ENCODE data around the gene EIF4A2. TPM values are rescaled to one million over a fixed set of nuclear protein-coding genes. Genes with fewer than 3 reads are reported as not detected.
"Not testable (repeated sequence)": the region's sequence is repeated elsewhere in the genome, so short reads cannot be mapped to it uniquely, and the experiment has no call there.

The EIF4A2 gene
- total RNA-seq, 1 donor from 2014 or later: 664 TPM

DNA sequence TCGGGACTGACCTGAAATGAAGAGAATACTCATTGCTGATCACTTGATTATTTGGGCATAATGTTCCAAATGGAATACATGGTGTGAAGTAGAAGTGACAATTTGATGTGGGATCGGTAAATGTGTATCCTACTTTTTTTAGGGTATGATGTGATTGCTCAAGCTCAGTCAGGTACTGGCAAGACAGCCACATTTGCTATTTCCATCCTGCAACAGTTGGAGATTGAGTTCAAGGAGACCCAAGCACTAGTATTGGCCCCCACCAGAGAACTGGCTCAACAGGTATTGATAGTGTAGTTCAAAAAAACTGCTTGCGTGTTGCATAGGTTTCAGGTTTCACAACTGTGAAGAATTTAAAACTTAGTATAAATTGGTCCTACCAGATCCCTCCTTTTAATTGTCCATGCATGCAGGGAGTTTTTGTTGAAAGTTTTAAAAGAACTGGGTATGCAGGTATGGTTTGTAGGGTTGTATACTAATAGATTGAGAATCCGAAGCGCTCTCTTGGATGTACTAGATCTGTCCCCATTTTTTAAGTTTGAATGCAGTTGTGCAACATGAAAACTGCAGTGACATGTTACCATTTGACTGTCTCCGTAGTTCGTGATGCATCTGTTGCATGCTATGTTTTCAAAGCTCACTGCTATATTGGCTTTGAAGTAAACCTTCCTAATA, 1.6 kb downstream of the EIF4A2 start:
- no peak for DNase-seq (ENCODE audit: low spot score)

DNA sequence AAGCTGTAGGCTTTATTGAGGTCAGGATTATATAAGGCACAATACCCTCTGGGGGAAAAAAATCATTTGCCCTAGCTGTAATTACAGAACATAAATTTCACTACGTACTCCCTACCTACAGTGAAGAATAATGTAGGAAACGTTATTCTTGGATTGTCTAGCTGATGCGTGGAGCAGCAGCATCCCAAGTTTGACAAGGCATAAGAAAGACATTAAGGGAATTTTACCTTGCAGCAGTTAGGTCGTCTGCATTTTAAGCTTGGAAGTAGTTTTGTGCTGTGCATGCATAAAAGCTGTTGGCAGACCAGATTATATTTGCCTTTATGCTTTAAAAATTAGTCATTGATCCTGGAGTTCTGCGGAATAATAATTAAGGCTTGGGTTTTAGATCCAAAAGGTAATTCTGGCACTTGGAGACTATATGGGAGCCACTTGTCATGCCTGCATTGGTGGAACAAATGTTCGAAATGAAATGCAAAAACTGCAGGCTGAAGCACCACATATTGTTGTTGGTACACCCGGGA, 2.2 kb downstream of the EIF4A2 start:
- no peak for DNase-seq (ENCODE audit: low spot score)

DNA sequence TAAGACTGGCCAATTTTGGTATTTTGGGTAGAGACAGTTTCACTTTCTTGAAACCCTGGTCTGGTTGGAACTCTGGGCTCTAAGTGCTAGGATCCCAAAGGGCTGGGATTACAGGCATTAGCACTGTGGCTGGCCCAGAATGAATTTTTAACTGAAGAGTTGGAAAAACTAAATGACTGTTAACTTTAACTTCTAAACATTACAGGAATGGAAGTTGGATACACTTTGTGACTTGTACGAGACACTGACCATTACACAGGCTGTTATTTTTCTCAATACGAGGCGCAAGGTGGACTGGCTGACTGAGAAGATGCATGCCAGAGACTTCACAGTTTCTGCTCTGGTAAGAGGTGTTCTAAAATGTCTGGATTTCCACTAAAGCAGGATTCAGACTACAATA, 3.5 kb downstream of the EIF4A2 start:
- no peak for DNase-seq (ENCODE audit: low spot score)

DNA sequence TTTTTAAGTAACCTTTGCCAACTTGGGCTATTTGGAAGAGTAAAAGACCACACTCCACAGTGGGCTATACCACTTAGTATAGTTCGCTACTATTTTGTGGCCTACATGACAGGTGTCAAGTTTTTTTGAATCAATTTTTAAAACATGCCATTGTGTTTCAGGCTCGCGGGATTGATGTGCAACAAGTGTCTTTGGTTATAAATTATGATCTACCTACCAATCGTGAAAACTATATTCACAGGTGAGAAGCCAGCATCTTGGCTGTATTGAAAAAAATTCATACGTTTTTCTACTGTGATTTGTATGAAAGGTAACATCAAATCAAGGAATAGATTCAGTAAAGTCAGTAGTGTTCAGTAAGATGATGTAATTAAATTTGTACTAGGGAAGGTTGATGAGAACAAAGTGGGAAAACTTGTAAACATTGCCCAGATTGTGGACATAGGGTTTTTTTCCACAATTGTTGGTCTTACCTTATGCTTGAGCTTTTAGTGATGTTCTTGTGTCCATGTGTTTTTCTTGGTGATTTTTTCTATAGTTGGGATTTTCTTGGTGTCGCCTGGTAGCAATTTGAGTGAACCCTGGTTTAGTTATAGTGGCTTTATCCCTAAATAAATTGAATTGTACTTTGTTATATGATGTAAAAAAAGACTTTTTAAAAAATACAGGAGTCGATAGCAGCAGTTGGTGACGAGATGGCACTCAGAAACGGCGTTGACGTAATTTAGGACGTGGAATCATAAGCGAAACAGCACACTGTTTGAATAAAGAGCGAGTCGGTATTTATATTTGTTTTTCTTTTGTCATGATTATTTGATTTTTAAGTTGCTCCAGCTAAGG, 4.5 kb downstream of the EIF4A2 start:
- no peak for DNase-seq (ENCODE audit: low spot score)

DNA sequence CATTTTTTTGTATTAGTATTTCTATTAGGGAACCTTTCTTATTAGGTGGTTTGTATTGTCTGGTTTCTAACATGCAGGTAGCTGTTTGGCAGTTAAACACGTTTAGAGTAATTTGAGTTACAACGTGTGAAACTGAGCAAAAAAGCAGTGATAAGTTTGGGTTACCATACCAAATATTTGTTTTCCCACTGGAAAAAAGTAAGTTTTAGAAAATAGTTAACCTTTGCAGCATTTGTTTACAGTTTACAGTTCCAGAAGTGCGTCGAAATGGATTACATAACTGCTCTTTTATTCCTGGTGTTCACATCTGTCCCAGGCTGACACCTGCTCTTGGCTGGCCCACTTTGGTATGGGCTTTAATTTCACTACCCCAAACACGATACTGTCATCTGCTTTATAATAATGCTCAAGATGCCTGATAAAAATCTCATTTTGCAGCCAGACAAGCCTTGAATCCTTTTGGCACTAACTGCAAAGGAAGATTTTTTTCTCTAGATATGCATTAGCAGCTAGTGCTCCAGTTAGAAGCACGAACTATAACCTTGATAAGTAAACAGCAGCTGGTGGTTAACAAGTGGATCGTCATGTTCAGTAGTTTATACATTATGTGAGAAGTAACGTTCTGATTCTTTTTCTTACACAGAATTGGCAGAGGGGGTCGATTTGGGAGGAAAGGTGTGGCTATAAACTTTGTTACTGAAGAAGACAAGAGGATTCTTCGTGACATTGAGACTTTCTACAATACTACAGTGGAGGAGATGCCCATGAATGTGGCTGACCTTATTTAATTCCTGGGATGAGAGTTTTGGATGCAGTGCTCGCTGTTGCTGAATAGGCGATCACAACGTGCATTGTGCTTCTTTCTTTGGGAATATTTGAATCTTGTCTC, 5.3 kb downstream of the EIF4A2 start:
- no peak for DNase-seq (ENCODE audit: low spot score)

DNA sequence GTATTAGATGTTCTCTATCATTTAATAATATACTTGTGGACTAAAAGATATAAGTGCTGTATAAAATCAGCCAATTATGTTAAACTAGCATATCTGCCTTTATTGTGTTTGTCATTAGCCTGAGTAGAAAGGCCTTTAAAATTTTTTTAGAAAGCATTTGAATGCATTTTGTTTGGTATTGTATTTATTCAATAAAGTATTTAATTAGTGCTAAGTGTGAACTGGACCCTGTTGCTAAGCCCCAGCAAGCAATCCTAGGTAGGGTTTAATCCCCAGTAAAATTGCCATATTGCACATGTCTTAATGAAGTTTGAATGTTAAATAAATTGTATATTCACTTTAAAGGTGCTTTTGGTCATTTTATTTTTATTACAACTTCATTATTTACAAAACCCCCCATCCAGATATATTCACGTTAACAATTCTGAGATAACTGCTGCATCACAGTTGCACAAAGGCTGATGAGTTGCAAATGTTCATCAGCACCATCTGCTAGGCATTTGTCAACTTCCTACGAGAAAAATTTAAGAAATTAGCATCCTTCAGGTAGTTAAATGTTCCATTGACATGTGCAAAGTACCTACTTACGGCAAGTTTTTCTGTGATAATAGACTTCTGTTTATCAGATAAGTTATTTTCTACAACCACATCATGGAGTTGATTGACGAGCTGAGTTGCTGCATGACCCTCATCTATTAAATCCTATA, 6.3 kb downstream of the EIF4A2 start:
- DNase-seq (ENCODE audit: low spot score): no peak

DNA sequence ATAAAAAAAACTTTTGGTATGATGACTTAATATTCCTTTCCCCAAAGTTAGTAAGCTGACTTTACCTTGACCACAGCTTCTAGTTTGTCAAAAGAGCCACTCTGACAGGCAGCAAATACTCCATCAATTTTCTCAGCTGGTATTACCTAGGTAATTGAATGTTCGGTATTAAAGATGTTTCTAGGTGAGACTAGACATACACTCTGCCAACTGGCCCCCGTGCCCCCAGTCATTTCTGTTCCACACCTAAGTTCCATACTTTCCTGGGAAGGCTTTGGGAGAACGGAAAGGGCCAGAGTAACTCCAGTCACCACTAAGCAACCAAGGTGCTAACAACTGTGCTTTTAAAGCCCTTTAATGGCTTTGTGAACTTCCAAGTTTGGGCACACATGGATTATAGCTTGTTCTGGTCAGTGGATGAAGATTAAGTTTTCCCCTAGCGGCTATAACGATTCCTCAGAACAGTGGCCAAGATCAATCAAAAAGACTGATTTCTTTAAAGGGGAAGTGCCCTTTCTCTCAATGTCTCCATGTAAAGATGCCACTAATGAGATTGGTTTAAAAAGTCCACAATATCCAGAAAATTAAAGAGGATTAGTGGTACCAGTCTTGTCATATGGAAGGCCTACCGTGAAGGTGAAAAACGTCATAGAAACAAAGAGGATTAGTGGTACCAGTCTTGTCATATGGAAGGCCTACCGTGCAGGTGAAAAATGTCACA, 7.0 kb downstream of the EIF4A2 start:
- DNase-seq (ENCODE audit: low spot score): no peak

DNA sequence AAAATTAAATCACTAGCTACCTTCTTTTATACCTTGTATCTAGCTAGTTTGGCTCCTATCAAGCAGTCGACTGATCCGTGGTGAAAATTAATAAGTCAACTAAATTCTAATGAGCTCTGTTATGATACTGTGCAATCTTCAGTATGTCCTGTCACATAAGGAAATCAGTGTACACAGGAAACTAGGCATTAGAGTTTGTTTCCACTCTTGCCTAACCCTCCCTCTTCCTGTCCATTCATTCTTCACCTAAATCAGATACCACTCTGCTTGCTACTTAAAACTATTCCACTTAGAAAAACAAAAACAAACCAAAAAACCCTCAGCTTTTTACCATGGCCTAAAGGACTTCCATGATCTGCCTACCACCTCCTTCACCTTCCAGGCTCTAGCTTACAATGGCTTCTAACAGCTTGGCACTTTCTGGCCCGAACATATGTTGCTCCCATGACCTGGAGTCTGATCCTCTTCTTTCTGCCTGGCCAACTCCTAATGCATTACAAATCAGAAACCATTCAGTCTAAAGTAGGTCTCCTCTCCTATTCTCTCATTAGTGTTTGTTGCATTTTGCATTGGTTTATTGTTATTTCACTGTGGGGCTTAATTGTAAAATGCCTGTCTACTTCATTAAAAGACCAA, 15.0 kb downstream of the EIF4A2 start:
- DNase-seq (ENCODE audit: low spot score): no peak

DNA sequence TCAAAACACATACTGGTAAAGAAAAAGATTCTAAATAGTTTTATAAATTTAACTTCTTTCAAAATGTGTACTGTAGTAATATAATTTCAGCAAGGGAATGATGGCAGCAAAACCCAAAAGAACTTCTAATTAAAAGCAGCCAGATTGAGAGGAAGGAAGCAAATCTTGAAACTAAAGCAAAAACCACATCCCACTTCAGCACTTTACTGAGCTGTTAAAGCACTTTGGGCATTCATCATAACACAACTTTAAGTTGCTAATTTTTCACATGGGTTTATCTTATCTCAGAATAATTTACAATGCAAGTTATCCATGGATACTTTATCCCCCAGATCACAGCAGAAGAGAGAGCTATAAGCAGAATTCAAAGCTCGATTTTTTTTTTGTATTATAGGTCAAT, 16.9 kb downstream of the EIF4A2 start:
- DNase-seq (ENCODE audit: low spot score): no peak

DNA sequence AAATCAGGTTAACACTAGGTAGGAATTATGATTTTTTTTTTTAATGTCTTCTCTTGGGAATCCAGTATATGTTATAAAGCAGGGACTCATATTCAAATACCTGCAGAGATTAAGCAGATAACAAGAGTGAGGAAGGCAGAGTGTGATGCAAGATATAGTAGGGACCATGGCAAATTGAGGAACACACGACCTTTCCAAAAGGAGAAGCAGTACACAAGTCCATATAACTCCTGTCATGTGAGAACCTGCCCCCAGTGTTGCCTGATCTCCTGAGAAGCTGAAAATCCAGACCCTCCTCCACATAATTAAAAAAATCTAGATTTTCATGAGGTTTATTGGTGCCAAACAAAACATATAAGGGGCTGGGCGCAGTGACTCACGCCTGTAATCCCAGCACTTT, 19.3 kb downstream of the EIF4A2 start:
- no peak for DNase-seq (ENCODE audit: low spot score)

DNA sequence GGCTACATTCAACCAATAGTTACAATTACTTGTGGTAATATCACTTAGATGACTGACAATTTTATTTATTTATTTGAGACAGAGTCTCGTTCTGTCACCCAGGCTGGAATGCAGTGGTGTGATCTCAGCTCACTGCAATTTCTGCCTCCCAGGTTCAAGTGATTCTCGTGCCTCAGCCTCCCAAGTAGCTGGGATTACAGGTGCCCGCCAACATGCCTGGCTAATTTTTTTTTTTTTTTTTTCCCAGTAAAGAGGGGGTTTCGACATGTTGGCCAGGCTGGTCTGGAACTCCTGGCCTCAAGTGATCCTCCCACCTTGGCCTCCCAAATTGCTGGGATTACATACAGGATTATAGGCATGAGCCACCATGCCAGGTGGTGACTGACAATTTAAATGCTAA, 20.1 kb downstream of the EIF4A2 start:
- not testable (repeated sequence) for DNase-seq (ENCODE audit: low spot score)

DNA sequence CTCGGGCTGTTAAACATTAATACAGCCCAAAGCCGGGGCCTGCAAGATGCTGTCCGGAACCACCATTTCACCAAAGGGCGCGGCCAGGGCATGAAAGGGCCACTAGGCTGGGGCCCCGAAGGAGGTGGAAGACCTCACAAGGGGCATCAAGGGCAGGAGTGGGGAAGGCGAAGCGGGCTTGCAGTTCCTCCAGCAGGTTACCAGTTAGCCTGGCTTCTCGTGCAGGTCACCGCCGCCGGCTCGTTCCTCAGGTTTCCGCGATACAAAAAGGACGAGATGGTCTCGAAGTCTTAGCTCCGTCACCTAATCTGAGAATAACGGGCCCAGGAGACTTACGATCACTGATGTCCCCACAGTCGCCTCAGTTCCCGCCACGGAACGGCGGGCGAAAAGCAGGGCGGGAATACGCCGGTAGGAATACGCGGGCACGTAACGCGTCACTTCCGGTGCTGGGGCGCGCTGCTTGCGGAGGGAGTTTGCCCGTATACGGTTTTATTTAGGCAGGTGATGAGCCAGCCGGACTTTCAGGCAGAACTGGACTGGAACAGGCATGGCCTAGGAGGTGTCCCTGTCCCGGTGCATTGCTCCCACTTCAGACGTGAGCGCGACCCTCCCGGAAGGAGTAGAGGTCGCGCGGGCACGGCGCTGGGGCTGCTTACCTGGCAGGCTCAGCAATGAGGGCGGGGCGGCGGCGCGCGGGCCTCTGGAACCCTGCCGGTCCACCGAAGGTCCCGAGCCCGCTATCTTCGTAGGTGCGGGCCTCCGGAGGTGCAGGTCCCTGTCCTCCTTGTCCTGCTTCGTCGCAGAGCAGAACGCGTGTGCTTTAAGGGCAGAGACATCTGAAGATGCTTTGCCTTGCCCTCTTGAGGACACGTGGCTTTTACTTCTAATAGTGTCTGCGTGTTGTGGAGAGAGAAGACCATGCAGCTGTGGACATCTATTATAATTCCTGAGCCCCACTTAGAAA, 23.0 kb downstream of the EIF4A2 start, which contains the start of gene RFC4:
Gene RFC4 (minus strand): TSS at position 394 of the 967 bp plus-strand sequence. CDS start 1,769 bp downstream, outside the sequence.
- DNase-seq (ENCODE audit: low spot score): peak; percentile 88

DNA sequence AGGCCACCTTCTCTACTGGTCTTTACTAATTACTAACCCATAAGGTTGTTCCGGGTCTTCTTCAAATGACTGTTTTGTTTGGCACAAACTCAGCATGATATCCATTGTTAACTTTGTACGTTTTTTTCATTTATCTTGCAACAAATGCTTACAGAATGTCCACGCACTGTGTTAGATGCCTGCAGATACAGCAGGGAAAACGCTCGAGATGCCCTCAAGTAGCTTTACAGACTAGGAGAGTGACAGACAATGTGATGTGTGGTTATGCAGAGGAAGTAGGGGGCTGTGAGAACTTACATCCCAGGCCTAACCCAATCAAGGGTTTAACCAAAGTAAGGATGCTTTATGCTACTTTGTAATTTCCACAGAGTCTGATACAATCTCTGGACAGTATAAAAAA, 23.9 kb downstream of the EIF4A2 start:
- DNase-seq (ENCODE audit: low spot score): no peak

DNA sequence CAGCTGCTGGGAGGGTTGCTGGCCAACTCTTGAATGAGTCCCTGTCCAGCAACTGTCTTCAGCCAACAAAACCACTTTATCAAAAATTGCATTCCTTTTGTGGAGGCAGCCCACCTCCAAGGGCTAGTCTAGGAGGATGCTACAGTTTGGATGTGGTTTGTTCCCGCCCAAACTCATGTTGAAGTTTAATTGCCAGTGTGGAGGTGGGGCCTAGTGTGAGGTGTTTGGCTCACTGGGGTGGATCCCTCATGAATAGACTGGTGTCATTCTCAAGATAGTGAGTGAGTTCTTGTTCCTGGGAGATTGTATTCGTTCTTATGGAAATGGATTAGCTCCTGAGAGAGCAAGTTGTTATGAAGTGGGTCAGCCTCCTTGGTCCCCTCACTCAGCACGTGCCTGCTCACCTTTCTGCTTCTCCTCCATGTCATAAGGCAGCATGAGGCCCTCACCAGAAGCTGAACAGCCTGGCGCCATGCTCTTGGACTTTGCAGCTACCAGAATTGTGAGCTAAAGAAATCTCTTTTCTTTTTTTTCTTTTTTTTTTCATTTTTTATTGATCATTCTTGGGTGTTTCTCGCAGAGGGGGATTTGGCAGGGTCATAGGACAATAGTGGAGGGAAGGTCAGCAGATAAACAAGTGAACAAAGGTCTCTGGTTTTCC, 27.1 kb downstream of the EIF4A2 start:
- DNase-seq (ENCODE audit: low spot score): no peak

DNA sequence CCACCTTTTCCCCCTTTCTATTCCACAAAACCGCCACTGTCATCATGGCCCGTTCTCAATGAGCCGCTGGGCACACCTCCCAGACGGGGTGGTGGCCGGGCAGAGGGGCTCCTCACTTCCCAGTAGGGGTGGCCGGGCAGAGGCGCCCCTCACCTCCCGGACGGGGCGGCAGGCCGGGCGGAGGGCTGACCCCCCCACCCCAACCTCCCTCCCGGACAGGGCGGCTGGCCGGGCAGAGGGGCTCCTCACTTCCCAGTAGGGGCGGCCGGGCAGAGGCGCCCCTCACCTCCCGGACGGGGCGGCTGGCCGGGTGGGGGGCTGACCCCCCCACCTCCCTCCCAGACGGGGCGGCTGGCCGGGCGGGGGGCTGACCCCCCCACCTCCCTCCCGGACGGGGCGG, 27.9 kb downstream of the EIF4A2 start:
- DNase-seq (ENCODE audit: low spot score): not testable (repeated sequence)

DNA sequence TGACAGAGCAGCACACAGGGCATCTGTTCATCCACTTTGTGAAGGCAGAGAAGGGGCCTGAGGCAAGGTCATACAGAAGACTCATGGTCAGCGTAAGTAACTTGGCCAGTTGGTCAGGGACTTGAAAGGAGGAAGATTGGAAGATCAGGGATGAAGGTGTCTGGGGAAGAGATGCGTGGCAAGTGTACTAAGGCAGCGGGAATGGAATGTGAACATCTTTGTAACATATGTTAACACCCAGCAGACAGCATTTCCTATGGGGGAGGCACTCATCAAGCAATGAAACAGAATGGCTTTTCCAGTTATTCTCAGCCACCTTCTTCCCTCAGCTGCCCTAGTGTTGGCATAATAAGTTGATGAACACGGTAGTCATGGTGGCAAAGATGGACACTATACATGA, 30.7 kb downstream of the EIF4A2 start:
- DNase-seq (ENCODE audit: low spot score): no peak

DNA sequence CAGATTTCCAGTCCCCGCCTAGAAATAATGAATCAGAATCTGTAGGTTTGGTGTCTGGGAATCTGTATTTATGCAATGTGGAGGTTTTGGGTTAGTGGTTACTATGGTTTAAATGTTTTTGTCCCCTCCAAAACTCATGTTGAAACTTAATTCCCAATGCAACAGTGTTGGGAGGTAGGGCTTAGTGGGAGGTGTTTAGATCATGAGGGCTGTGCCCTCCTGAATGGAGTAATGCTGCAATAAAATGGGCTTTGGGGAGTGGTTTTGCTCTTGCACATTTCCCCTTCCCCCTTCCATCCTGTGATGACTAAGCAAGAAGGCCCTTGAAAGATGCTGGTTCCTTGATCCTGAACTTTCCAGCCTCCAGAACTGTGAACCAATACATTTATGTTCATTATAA, 32.1 kb downstream of the EIF4A2 start:
- DNase-seq (ENCODE audit: low spot score): no peak

DNA sequence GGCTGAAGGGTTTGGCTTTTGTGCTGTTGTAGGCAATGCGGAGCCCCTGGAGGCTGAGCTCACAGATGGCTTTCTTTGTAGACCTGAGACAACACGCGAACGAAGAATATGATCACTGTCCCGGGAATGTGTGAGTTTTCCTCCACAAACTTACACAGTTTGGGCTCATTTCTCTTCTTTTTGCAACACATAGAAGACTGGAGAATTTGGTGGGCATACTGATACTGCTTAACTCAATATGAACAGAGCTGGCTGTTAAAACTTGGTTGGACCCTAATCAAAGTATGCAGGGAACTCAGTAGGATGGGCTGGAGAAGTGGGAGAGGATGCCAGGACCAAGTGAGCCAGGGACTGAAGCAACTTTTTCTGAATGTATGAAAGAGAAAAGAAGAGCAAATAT, 35.1 kb downstream of the EIF4A2 start:
- no peak for DNase-seq (ENCODE audit: low spot score)

All from umbilical cord (tissue), 2 donors.